GM06990 (cell line): ENCODE data around the gene CDH4.

Experiments
- DNase-seq: peaks from one replicate; pipeline ENCODE4 v3.0.0-alpha.2; 2011; ENCODE audit not compliant: insufficient read length; ENCODE audit errors: extremely low read depth
- H3K27me3 ChIP-seq: replicated peaks from 2 replicates; pipeline ENCODE4 v1.6.0; 2011; ENCODE audit warnings: low read length; ENCODE audit not compliant: control insufficient read depth, insufficient read depth
- H3K36me3 ChIP-seq: 2 replicates; pipeline ENCODE4 v1.5.1; 2011; ENCODE audit warnings: low read length; ENCODE audit not compliant: control insufficient read depth, insufficient read depth
- H3K4me3 ChIP-seq: replicated peaks from 2 replicates; pipeline ENCODE4 v1.5.1; 2011; ENCODE audit warnings: low read depth, mild to moderate bottlenecking, control low read depth, low read length
- TF ChIP-seq, protein P1 (sequence below): IDR thresholded peaks from 2 replicates; pipeline ENCODE4 v1.5.1; 2011; ENCODE audit warnings: low read length, control low read depth, mild to moderate bottlenecking, inconsistent platforms; ENCODE audit not compliant: insufficient read depth, poor library complexity, severe bottlenecking

The CDH4 gene

GRCh38 chr20:61536671-61537070 is 284.6 kb downstream of the CDH4 start:
- H3K27me3 ChIP-seq, result no peaks in the 10 kb centered on the region

DNA sequence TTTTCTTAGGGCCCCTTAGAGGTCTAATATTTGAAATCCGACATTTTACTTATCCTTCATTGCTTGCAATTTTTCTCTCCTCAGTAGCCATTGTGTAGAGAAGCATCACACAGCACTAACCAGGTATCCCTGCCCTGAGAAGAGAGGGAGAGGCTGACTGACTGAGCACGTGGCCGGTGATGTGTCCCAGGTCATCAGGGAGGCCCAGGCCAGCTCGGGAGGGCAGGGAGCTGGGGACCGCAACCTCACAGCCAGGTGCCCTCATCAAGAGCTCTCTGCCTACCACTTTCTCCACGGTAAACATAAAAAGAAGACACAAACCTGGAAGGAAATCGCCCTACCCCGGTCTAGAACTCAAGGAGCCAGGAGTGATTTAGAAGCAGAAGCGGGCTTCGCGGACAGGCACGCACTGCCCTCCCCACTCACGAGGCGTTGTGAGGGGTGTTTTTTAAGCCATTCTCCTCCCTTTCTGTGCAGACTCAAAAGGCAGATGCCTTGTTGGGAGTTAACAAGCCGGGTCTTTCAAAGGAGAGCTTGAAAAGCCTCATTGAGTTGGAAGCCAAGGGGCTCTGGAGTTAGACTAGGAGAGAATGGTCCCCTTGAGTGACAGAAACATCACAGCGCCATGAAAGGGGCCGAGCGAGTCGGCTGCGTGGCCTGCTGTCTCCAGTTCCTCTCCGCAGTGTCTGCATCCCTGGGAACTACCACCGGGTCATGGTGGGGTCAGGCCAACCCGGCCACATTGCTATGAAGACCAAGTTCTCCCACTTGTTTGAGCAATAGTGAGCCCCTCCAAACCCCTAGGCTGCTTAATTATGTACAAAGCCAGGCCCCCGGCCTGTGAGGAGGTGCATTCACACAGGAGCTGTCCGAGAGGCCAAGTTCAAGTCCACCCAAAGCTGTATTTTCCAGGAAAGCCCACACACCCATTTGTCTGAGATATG is 285.4 kb downstream of the CDH4 start:
- H3K4me3 ChIP-seq, result no peak overlapping the region
- DNase-seq, result no peak
- no peaks in the 10 kb centered on the region for H3K27me3 ChIP-seq
- H3K36me3 ChIP-seq, result no peaks in the 10 kb centered on the region
- TF ChIP-seq, protein P1, sequence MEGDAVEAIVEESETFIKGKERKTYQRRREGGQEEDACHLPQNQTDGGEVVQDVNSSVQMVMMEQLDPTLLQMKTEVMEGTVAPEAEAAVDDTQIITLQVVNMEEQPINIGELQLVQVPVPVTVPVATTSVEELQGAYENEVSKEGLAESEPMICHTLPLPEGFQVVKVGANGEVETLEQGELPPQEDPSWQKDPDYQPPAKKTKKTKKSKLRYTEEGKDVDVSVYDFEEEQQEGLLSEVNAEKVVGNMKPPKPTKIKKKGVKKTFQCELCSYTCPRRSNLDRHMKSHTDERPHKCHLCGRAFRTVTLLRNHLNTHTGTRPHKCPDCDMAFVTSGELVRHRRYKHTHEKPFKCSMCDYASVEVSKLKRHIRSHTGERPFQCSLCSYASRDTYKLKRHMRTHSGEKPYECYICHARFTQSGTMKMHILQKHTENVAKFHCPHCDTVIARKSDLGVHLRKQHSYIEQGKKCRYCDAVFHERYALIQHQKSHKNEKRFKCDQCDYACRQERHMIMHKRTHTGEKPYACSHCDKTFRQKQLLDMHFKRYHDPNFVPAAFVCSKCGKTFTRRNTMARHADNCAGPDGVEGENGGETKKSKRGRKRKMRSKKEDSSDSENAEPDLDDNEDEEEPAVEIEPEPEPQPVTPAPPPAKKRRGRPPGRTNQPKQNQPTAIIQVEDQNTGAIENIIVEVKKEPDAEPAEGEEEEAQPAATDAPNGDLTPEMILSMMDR, result no peak

More at GRCh38 chr20:61536671-61537070, 284.6 kb downstream of the CDH4 start:
- DNase-seq, result no peak
- TF ChIP-seq, protein P1, result no peak
- no peak overlapping the region for H3K4me3 ChIP-seq
- no peaks in the 10 kb centered on the region for H3K36me3 ChIP-seq

DNA sequence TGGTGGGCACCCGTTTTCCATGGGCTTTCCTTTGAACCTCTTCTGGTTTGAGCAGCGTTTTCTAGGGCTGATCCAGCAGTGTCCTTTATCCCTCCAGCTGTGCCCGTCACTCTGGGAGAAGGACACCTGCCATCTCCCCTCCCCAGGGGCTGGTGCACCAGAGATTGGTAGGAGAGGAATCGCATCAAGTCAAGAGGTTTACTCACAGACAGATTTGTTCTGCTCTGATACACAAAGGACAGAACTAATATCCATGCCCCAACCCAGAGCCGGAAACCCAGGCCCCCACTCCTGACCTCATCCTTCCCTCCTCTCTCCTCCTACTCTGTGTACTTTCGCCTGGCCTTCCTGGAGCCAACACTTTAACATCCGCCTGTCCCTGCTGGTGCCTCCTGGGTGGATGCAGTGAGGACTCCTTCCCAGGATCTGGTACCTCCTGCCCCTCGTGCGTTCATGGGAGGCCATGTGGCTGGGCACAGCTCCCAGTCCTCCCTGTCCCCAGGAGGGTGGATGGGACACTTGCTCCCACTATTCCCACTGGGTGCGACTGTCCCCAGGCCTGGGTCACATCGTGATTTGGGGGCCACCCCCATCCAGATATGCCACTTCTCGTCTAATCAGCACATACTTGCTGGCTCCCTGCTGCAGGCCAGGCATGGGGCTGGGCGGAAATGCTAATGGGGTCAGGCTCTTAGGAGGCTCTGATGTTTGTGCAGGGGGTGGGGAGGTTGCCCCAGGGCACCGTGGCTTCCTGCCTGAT is 286.3 kb downstream of the CDH4 start:
- no peaks in the 10 kb centered on the region for H3K36me3 ChIP-seq
- TF ChIP-seq, protein P1, result no peak
- no peaks in the 10 kb centered on the region for H3K27me3 ChIP-seq
- no peak for DNase-seq
- no peak overlapping the region for H3K4me3 ChIP-seq

- H3K4me3 ChIP-seq, result no peak overlapping the region
- H3K27me3 ChIP-seq, result no peaks in the 10 kb centered on the region
- TF ChIP-seq, protein P1, result no peak
- H3K36me3 ChIP-seq, result no peaks in the 10 kb centered on the region
- no peak for DNase-seq
These were observed 286.8 kb downstream of the CDH4 start for GRCh38 chr20:61538943-61539265.

DNA sequence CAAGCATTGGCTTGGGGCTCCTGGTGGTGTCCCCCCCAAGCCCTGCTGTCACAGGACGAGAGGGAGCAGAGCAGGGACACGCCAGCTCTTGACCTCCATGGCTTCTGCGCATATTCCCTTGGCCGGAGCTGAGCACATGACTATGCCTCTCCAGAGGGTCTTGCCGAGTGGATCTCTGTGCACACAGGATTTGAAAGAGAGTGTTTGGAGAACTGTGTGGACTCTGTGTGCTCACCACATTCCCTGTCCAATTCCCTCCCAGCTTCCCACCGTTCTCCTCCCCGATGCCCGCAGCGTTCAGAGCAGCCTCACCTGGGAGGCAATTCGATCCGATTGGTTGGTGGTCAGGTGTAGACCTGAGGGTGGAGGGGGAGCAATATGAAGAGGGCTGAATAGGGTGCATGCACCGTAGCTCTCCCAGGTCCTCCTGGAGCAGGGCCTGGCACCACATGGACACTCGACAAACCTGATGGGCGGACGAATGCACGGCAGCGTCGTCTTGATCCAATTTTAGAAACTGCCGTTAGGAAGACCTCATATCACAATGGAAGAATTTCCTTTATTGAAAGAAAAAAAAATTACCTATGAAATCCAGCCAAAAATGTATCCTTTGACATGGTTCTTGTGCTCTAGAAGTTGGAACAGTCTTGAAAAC is 287.8 kb downstream of the CDH4 start:
- Histone ChIP-seq H3K36me3 (no peaks in the 10 kb centered on the region), H3K4me3 (no peak overlapping the region), H3K27me3 (no peaks in the 10 kb centered on the region)
- DNase-seq, result no peak
- TF ChIP-seq, protein P1, result no peak
